ENCODE measurements around the gene MIB2.

MIB2 gene

DNA sequence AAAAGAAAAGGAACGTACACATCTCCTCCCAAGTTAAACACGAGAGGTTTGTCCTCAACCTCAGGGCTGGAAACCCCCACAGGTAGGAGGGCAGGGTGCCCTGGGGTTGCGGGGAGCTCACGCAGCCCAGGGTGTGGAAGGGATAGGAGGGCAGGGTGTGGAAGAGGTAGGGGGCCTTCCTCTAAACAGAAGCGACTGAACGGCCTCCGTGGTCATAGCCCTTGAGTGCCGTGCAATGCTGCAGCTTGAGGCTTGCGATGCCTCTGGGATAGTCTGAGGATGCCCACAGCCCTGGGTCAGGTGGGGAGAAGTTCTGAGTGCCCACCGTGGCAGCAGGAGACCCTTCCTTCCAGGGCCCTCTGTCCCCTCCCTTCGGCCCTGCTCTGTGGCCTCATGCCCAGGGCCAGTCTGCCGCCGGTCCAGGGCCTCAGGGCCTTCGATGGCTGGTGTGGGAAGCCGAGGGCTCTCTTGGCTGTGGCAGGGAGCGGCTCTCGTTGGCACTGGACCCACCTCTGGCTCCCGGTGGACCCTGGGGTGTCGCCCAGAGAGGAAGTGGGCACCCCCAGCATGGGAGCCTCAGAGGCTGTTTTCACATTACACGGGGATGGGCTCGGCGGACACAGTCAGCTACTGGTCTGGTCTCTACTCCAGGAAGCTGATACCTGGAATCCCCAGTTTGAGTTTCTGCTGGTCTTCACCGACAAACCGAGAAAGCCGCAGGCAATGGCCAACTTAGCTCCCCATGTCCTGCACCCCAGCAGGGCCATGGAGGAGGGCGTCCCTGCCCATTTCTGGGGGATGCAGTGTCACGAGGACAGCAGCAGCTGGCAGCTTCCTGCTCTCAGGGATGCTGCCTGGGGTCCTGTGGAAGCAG, 49.9 kb downstream of the MIB2 start:
- no peak for TF ChIP-seq CTCF (IDR thresholded peaks at IDR 0.05; ENCODE audit: extremely low read depth, missing control alignments)

DNA sequence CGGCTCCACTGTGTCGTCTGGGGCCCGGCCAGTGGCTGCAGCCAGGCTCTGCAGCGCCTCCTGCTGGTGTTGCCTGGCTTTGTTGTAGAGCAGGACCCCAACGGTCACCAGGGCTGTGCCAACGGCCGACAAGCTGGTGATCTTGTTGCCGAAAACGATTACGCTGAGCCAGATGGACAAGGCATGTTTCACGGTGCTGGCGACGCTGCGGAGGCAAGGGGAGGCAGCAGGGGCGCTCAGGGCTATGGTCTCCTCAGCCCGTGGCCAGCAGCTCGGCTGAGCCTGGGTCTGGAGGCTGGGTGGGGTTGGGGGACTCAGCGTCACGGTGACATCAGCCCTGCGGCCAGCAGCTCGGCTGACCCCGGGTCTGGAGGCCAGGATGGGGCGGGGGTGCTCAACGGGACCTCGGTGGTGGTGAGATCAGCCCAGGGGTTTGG, 50.5 kb downstream of the MIB2 start:
- peak; percentile 31 for TF ChIP-seq CTCF (IDR thresholded peaks at IDR 0.05; ENCODE audit: extremely low read depth, missing control alignments)
- no peak for DNase-seq (ENCODE audit: low spot score)

More for the DNA sequence above, 49.9 kb downstream of the MIB2 start:
- no peak for DNase-seq (ENCODE audit: low spot score)

DNA sequence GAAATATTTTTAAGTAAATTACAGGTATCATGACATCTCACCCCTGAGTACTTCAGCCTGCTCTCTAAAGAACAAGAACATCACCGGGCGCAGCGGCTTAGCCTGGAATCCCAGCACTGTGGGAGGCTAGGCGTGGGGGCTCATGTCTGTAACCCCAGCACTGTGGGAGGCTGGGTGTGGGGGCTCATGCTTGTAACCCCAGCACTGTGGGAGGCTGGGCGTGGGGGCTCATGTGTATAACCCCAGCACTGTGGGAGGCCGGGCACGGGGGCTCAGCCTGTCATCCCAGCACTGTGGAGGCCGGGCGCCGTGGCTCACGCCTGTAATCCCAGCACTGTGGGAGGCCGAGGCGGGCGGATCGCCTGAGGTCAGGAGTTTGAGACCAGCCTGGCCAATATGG, 51.2 kb downstream of the MIB2 start:
- DNase-seq (ENCODE audit: low spot score) = no peak
- no peak for TF ChIP-seq CTCF (IDR thresholded peaks at IDR 0.05; ENCODE audit: extremely low read depth, missing control alignments)

DNA sequence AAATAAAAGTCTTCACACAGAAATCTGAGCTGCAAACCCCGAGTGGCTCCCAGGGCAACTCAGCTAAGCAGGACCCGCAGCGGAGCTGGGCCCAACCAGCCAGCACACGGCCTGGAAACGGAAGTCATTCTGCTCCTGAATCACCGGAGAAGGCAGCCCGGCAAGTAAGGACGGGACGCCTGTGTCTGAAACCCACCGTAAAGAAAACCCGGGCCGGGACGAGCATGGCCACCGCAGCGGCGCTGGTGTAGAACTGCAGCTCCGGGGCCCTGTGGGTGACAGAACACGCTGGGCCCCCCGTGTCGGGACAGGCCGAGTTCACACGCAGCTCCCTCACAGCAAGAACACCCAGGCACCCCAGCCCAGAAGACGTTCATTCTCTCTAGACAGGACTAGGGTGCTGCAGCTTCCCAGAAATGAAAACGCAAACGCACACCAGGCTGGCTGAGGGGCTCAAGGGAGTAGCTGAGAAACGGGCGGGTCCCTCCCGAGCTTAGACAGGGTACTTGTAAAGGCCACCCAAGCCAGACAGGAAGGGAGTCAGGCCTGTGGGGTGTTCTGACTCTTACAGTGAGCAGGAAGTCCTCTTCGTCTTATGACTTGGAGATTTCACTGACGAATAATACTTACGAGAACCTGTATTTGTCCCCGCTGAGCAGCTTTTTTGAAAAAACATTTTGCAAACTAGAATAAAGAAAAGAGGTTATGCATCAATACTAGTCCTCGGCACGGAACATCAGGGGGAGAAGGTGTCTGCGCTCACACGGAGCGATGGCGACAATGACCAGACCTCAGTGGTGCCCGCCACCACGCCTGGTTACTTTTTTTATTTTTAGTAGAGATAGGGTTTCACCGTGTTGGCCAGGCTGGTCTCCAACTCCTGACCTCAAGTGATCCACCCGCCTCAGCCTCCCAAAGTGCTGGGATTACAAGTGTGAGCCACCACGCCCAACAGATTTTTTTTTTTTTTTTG, 54.5 kb downstream of the MIB2 start:
- no peak for TF ChIP-seq CTCF (IDR thresholded peaks at IDR 0.05; ENCODE audit: extremely low read depth, missing control alignments)
- no peak for DNase-seq (ENCODE audit: low spot score)

DNA sequence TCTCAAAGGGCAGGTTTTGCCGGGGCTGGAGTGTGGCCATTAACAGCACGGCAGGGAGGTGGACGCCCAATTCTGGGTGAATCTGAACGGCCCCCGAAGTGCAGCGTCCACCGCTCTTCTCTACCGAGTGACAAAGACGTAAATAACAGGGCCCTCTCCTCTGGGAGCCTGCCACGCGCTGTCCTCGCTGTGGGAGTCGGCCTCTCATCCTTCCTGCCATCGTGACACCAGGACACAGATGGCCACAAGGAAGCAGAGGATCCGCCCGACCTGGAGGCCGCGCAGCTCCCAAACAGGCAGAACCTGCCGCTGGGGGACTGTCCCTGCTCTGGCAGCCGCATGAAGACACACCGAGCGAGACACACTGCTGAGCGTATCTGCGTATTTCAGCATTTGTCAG, 55.6 kb downstream of the MIB2 start:
- no peak for TF ChIP-seq CTCF (IDR thresholded peaks at IDR 0.05; ENCODE audit: extremely low read depth, missing control alignments)
- DNase-seq (ENCODE audit: low spot score) = no peak

GRCh38 chr1:1671365-1672119, 56.2 kb downstream of the MIB2 start:
- TF ChIP-seq CTCF (IDR thresholded peaks at IDR 0.05; ENCODE audit: extremely low read depth, missing control alignments) = no peak
- DNase-seq (ENCODE audit: low spot score) = no peak
